T-helper 1 cell treated with Interleukin-12 subunit alpha and Interleukin-12 subunit beta and Interleukin-4 antibody, amounts not matched to agents 30 ng/mL and 1 ng/mL, for 36 hours (primary cell): ENCODE measurements around the gene MYO3B. TPM values are rescaled to one million over a fixed set of nuclear protein-coding genes. Genes with fewer than 3 reads are reported as not detected.
"Not testable (repeated sequence)": the region's sequence is repeated elsewhere in the genome, so short reads cannot be mapped to it uniquely, and the experiment has no call there.

Source experiments
- intact Hi-C: fragments of 100-400 bp; cut with micrococcal nuclease; formaldehyde crosslinking; loops from one replicate; pipeline ENCODE4 v1.15.1; 2024
- total RNA-seq: library from RNA; stranded (reverse); gene quantifications from 2 replicates; pipeline ENCODE4 v1.2.3, GENCODE V29; 2022

Gene MYO3B
- total RNA-seq, 1 donor from 2014 or later, result 0.78 TPM

DNA sequence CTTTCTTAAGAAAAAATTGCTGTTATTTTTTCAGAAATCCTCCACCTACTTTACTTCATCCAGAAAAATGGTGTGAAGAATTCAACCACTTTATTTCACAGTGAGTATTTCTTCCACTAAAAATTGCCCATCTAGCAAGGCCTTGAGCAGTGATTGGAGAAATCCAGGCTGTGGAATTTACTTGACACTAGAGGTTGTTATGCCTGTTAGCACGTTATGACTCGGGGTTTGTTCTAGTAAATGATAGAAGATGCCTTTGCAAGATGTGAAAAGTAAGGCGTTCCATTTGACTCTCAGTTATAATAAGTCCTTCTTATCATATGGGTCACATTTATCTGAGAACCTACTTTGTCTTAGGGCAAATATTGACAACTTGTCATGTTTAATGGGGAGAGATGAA lies 157.4 kb downstream of the MYO3B start:
- intact Hi-C loops, result no loop called here

DNA sequence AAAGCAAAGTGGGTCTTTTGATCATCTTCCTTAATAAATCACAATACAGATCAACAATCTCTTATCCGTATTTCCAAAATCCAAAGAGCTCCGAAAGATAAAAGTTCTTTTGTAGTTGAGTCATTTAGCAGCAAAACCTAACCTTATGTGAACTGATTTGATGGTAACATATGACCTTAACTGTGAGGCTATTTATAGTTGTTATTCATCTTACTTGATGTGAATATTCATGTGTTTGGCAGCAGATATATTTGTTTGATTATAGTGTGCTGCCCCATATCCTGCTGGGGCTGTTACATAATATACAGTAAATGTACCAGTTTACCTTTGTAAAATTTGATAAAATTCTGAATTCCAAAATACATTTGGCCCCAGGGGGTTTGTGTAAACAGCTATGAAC lies 158.5 kb downstream of the MYO3B start:
- intact Hi-C loops, result no loop called here

DNA sequence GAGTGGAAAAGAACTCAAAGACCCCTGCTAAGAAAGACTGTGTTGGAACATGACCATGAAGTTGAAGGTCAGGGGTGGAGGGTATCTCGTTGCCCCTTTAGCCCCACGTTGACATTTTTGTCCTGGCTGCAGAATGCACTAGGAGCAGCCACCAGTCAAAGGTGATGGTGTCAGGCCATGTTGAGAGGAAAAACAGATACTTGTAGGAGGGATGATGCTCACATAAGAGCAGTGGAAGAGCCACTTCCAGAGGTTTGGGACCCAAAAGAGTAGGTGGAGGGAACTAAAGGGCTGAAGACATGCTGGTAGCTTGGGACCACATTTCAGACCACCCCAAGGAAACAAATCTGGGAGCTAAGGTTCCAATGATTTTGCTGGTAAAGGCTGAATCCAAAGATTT lies 159.0 kb downstream of the MYO3B start:
- intact Hi-C loops, result no loop called here

DNA sequence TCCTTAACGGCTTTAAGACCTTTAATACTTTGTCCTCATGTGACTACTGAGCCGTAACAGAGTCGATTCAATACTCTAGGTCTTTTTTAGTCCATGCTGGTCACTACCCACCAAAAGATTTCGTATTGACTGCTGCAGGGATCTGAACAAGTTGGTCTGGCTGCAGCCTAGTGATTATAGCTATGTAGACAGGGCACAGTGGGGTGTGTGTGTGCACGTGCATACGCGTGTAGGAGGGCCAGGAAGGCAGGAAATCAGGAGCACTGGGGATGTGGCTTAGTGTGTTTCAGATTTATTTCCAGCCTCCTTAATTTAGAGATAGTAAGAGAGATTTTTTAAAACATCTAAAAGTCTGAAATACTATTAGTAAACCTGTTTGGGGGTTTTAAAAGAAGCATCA lies 161.4 kb downstream of the MYO3B start:
- intact Hi-C loops, result no loop called here

DNA sequence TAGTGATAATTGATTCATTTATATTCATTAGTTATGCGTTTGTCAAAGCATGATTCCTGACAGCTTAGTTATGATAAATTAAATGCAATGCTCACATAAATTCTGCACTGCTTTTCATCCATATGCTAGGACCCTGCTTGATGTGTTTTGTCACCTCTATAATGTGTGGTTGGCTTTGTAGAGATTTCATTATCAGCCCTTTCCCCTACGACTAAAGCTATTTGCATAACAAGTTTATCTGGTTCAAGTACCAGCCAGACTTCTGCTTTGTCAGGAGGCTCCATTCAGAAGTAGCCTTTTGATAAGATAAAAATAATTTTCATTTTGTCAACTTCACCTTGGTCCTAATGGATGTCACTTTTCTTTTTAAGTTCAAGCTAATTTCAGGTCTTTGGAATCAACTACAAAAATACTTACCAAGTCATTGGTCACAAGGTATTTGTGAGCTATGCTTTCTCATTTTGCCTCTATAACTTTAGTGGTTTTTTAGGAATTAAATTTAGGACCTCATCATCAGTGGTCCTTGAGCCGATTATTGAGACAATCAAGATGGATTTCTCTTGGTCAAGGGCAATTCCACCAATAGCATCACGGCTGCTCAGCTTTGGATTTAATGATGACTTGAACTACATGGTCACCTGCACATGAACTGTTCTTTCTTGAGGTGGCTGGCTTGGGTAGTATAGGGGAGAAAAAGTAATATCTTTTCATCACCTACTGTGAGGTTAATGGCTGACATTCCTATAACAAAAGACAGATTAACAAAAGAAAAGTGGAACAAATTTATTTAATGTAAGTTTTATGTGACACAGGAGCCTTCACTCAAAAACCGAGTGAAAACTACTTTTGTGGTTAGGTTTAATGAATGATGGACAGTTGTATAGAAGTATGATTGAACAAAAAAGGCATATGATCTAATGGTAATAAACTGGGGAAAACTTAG lies 162.1 kb downstream of the MYO3B start:
- intact Hi-C loops, result no loop called here

DNA sequence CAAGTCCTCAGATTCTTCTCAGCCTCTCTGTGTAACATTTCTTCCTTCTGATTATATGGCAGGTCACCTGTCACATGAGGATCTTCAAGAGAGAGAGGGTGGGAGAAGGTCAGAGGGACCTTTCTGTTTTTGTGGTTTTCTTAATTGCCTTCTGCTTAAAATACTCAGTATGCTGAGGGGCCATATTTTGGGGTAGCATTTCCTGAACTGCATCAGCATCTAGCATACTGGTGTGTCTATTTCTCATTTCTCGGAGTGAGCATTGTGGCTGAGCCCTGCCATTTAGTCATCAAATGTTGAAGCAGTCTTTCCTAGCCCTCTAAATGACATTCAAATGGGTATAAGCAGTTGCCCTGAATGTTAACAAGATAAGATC lies 162.7 kb downstream of the MYO3B start:
- intact Hi-C loops, result no loop called here

DNA sequence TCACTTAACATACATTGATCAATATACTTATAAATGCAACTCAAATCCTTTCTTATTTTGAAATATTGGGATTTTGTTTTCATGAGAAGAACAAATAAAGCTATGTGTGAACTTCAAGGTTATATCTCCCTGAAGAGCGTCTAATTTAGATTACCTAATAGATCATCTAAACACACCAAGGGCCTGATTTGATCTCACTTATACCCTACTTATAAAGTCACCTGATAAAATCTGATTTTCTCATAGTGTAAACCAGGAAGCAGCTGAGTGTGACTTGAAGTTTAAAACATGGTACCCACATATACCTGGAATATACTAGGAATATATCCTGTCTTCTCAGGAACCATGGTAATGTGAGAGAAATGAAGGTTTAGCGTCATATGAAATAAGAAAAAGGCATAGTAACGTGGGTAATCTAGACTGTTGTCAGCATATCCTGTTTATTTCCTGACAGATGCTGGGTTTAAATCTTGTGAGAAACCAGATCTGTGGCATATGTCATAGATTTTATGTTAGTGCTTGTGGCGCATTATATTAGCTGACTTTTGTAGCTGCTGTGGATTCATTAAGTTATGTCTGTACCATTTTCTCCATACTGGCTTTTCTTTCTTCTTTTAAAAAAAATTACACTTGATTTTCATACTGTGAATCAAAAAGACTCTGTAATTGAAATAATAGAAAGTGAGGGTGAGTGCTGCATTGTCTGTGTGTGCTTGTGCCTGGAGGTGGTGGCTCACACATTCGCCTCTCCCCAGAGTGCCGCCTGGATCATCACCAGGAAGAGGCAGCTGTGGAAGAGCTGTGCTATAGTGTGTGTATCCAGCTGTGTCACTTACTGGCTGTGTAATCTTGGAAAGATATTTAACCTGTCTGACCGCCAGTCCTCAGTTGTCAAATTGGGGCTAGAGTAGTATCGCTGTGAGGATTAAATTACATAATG lies 164.0 kb downstream of the MYO3B start:
- intact Hi-C loops, result loop anchor here (2.0 kb wide), 1 partner anchor 19 kb away; no protein-coding TSS in a partner anchor

DNA sequence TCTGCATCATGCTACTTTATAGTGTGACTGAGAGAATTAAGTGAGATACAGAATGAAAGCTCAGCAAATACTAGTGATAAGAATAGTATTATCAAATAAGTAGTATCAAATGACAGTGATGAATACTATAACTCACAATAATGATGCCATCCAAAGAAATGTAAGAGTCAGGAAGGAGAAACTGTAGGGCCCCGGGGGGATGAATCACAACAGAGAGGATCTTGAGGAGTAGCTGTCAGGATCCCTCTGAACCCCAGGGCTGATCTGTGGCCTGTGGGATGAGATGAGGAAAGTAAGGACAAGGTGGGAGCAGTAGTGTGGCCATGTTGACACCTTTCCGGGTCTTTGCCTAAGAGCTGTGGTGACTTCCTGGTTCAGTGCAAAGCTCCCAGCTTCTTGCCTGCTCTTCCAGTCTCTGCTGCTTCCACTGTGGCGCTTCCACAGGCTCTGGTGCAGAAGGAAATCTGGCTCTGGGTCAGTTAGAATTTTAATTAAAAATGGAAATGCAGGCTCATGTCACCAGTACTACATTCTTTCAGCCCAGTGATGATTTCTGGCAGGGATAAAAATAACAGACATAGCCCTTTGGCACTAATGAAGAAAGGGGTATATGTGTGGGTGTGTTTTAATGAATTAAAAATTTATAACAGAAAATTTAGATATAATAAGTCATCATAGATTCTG lies 166.9 kb downstream of the MYO3B start:
- intact Hi-C loops, result no loop called here

DNA sequence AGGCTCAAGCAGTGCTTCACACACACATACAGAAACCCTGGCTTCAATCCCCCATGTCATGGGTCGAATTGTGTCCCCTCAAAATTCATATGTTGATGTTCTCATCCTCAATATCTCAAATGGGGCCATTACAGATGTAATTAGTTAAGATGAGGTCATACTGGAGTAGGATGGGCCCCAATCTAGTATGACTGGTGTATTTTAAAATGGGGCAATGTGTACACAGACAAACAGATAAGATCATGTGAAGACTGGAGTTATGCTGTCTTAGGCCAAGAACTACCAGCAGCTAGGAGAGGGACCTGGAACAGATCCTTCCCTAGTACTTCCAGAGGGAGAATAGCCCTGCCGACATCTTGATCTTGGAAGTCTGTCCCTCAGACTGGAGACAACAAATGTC lies 167.7 kb downstream of the MYO3B start:
- intact Hi-C loops, result no loop called here

DNA sequence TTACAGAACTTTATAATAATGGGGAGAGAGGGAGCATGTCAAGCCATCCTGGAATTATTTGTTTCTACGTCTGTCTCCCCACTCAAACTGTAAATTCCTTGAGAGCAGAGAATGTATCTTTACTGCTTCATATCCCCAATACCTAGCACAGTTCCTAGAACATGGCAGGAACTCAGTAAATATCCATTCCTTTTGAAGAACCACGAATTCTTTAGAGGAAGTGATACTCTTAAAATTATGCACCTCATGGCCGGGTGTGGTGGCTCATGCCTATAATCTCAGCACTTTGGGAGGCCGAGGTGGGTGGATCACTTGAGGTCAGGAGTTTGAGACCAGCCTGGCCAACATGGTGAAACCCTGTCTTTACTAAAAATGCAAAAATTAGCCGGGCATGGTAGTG lies 171.3 kb downstream of the MYO3B start:
- intact Hi-C loops, result not testable (repeated sequence)

DNA sequence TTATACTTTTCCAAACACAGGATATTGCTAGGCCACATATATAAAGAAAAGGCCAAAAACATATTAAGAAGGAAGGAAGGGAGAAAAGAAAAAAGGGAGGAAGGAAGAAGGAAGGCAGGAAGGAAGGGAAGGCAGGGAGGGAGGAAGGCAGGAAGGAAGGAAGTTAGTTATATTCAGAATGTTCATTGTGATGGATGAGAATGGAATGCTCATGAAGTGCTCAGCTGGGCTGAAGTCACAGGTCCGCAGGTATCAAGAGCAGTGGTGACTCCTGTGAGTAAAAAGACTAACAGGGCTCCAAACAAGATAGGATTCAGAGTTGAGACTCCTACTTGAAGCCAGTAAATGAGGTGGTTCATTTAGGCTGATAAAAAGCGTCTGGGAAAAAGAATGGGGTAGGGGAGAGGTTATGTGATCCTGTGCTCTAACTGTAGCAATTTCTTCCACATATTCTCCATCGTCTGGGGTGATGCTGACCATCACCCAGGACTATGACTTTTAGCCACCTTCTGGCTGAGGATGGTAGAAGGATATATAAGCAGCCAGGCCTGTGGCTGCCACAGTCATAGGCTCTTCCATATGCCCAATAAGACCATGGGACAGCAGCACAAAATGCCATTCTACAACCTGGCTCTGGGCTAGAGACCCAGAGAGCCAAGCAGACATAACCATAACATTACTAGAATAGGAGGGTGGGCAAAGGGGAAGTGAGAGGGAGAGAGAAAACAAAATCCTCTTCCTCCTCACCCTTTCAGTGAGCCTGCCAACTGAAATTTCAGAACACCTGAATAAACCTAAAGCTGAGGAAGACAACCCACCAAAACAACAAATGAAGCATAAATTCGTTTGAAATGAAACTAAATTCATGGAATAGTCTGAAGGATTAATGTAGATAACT lies 173.2 kb downstream of the MYO3B start:
- intact Hi-C loops, result no loop called here

DNA sequence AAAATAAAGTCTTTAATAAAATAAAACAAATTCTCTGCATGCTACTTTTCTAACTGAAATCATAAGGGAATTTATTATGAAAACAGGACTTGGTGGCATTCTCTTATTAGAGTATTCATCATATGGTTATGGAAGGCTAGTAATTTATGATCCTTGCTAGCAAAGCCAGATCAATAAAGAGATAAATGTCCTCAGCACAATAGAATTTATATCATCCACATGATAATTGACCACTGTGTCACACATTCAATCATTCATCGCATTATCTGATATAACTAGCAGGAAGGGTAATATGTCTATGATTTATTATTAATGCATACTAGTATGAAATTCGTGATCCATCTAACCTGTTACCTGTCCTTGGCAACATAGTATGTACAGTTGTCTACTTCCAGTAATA lies 175.8 kb downstream of the MYO3B start:
- intact Hi-C loops, result no loop called here

DNA sequence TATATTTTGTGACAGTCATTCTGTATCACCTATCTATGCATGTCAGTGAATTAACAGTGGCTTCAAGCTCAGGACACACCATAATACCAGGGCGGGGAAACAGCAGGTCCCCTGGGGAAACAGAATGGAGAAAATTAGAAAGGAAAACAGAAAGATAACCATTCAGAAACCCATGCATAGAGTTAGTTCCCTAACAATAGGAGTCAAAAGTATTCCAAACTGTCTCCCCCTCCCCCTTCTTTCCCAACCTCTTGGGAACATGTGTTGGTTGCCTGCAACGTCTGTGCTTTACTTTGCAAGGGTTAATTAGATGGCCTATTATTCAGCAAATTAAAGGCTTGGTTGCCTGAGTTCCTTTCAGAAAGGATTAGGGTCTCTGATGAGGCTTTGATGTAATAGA lies 176.4 kb downstream of the MYO3B start:
- intact Hi-C loops, result no loop called here

DNA sequence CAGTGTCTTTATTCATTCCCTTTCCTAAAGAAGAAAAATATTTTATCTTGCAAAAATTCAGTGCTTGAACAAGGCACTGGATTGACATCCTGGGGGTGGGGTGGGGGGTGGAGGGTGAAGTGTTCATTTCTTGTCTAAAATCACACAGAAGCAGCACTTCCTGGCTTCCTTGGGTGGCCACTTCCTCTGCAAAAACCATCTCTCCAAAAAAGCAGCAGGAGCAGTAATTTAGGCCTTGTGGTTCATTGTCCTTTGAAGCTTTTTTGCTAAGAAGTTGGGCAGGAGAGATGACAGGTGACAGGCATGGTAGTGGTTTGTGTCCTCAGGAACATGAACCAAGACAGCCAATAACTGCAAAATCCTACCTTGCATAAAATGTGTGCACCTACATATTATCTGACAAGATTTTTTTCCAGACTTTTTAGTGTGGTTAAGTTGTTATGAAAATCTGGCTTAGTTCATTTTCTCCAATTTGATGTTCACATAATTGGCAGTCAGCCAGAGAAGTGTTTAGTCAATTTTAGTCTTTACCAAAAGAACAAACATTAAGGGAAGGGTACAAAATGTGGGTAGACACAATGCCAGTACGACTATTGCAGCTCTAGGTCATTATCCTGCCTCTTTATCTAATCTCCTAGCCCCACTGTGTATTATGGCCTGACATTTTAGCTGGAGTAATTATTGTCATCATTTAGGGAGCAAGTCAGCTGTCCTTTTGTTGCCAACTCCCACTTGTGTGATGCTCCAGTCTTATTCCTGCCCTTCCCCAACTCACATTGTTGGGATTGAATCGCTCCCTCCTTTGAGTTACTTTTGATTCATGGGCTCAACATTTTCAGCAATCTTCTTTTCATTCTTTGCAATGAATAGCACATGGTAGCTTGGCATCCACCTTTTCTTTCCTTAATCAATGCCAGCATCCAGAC lies 177.2 kb downstream of the MYO3B start:
- intact Hi-C loops, result loop anchor here (1.0 kb wide), 1 partner anchor 8 kb away; no protein-coding TSS in a partner anchor

DNA sequence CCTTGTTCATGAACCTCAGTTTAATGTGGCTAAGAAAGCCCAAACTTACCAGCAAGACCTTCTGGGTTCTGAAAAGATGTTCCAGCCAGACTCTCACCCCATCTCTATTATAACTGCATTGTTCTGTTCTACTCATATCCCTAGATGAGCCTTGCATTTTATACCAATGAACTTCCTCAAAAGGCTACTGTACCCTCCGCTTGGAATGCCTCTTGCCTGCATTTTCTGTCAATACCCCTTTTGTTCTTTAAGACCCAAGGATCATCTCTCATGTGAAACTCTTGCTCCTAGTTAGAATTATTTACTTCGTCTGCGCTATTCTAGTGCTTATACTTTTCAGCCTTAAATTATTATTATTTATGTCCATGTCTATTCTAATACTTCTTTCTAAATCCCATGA lies 181.5 kb downstream of the MYO3B start:
- intact Hi-C loops, result no loop called here

DNA sequence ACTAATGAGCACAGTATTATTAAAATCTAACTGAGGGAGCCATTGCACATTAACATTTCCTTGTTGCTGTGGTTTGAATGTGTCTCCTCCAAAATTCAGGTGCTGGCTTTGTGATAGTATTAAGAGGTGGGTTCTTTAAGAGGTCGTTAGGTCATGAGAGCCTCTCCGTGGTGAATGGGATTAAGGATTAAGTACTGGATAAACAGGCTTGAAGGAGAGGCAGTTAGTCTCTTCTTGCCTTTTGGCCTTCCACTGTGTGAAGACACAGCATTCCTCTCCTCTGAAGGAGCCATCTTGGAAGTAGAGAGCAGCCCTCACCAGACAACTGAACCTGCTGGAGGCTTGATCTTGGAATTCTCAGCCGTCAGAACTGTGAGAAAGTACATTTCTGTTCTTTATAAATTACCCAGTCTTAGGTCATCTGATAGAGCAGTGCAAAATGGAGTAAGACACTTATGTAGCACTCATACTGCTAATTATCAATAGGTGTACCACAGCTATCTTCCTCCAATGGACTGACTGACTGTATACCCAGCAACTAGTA lies 182.7 kb downstream of the MYO3B start:
- intact Hi-C loops, result loop anchor here (1.0 to 10.0 kb wide), 11 partner anchors 9 to 567 kb away; partner anchors contain the start of genes GAD1, GORASP2 and SP5

DNA sequence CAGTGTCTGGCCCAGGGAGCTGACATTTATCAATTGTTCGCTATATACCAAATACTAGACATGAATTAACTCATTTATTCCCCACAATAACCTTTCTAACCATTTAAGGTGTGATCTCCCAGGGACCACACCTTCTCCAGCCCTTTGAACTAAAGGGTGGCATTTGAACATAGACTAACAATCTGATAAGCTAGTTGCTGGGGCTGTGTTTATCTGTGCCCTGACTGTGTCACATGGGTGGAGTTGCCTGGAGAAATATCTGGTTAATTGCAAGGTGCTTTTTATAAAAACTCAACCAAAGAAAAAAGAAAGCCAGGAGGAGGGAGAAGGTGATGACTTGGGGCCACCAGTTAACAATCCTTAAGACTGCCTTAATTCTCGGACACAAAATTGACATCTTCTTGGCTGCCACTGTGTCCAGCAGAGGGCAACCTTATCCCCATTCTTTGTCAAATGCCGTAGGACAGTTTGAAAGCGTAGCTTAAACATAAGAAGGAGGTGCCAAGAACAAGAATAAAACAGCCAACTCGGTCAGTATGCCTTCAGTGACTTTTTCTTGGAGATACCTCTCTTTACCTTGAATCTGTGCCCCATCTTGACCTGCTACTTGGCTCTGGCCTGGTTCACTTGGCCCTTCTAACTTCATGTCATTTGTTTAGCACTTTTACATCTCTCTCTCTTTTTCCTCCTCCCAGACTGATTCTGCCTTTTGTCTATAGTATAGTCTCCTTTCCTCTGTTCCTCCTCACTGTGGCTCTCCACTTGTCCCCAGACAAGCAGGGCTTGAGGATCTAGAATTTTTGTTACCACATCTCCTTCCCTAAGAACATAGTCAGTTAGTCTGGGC lies 183.4 kb downstream of the MYO3B start:
- intact Hi-C loops, result loop anchor here (1.0 to 10.0 kb wide), 11 partner anchors 8 to 566 kb away; partner anchors contain the start of genes GAD1, GORASP2 and SP5
